Measurements from ENCODE around the gene BCAT1. TPM values are rescaled to one million over a fixed set of nuclear protein-coding genes. Genes with fewer than 3 reads are reported as not detected.

Gene BCAT1
- total RNA-seq, 3 donors from 2014 or later (not counting 1 experiment from before 2014, with no cell fraction given): 0.61 to 4.4 (median 1.3) TPM

GRCh38 chr12:24776861-24777260 lies 172.0 kb downstream of the BCAT1 start:
- peaks cover 3 to 10% of the 10 kb centered on the region in 2 donors for H3K27me3 Mint-ChIP-seq (ENCODE audit: low read depth in 2 of 2)
- DNase-seq (no peak), ATAC-seq (no peak)
- H3K27ac ChIP-seq (ENCODE audit: low read length): no peak overlapping the region
- H3K9me3 Mint-ChIP-seq: no peaks in the 10 kb centered on the region
- H3K36me3 Mint-ChIP-seq: no peaks in the 10 kb centered on the region
- no peaks in the 10 kb centered on the region for H3K9me3 ChIP-seq (ENCODE audit: control insufficient read depth, insufficient read depth, low read length)
- no peaks in the 10 kb centered on the region for H3K4me1 ChIP-seq (ENCODE audit: control insufficient read depth, insufficient read depth, low read length)
- no peaks in the 10 kb centered on the region for H3K36me3 ChIP-seq (ENCODE audit: control insufficient read depth, insufficient read depth, low read length)
- no peak overlapping the region for H3K4me3 ChIP-seq (ENCODE audit: low read length)
- H3K27ac Mint-ChIP-seq: no peak overlapping the region
- no peak overlapping the region for H3K4me3 Mint-ChIP-seq
- intact Hi-C loops (cut with micrococcal nuclease): no loop called here
- TF ChIP-seq CTCF (IDR thresholded peaks at IDR 0.05): no peak
- H3K27me3 ChIP-seq (ENCODE audit: control insufficient read depth, insufficient read depth, low read length): no peaks in the 10 kb centered on the region
- WGBS (ENCODE audit: insufficient coverage): 100% methylated on average over 1 of the region's 2 CpGs
- H3K4me1 Mint-ChIP-seq: no peaks in the 10 kb centered on the region

GRCh38 chr12:24775073-24775472 lies 173.8 kb downstream of the BCAT1 start:
- no peaks in the 10 kb centered on the region for H3K4me1 ChIP-seq (ENCODE audit: control insufficient read depth, insufficient read depth, low read length)
- Mint-ChIP-seq H3K36me3 (no peaks in the 10 kb centered on the region), H3K4me3 (no peak overlapping the region), H3K27me3 (ENCODE audit: low read depth in 2 of 2) (peaks cover 0 to 3% of the 10 kb centered on the region in 2 donors), H3K4me1 (no peaks in the 10 kb centered on the region), H3K27ac (no peak overlapping the region), H3K9me3 (no peaks in the 10 kb centered on the region)
- no peak overlapping the region for H3K27ac ChIP-seq (ENCODE audit: low read length)
- WGBS (ENCODE audit: insufficient coverage): over 99% methylated on average over 4 of the region's 5 CpGs
- no peaks in the 10 kb centered on the region for H3K36me3 ChIP-seq (ENCODE audit: control insufficient read depth, insufficient read depth, low read length)
- no peaks in the 10 kb centered on the region for H3K27me3 ChIP-seq (ENCODE audit: control insufficient read depth, insufficient read depth, low read length)
- H3K9me3 ChIP-seq (ENCODE audit: control insufficient read depth, insufficient read depth, low read length): no peaks in the 10 kb centered on the region
- no peak for ATAC-seq
- DNase-seq: no peak
- no peak overlapping the region for H3K4me3 ChIP-seq (ENCODE audit: low read length)
- intact Hi-C loops (cut with micrococcal nuclease): no loop called here
- no peak for TF ChIP-seq CTCF (IDR thresholded peaks at IDR 0.05)

- WGBS (ENCODE audit: insufficient coverage): 90% methylated on average over 3 of the region's 3 CpGs
- DNase-seq (no peak), ATAC-seq (no peak)
Observed at GRCh38 chr12:24773996-24774395, 174.9 kb downstream of the BCAT1 start.

More at GRCh38 chr12:24773996-24774395, 174.9 kb downstream of the BCAT1 start:
- Mint-ChIP-seq H3K4me1 (no peaks in the 10 kb centered on the region), H3K4me3 (no peak overlapping the region), H3K9me3 (no peaks in the 10 kb centered on the region), H3K36me3 (no peaks in the 10 kb centered on the region), H3K27me3 (ENCODE audit: low read depth in 2 of 2) (peaks cover 0 to 3% of the 10 kb centered on the region in 2 donors), H3K27ac (no peak overlapping the region)
- H3K4me3 ChIP-seq (ENCODE audit: low read length): no peak overlapping the region
- no peaks in the 10 kb centered on the region for H3K27me3 ChIP-seq (ENCODE audit: control insufficient read depth, insufficient read depth, low read length)
- intact Hi-C loops (cut with micrococcal nuclease): no loop called here
- no peaks in the 10 kb centered on the region for H3K4me1 ChIP-seq (ENCODE audit: control insufficient read depth, insufficient read depth, low read length)
- no peaks in the 10 kb centered on the region for H3K36me3 ChIP-seq (ENCODE audit: control insufficient read depth, insufficient read depth, low read length)
- H3K9me3 ChIP-seq (ENCODE audit: control insufficient read depth, insufficient read depth, low read length): no peaks in the 10 kb centered on the region
- TF ChIP-seq CTCF (IDR thresholded peaks at IDR 0.05): no peak
- no peak overlapping the region for H3K27ac ChIP-seq (ENCODE audit: low read length)

Measured in natural killer cell (primary cell).